HG02884 (cell line): ENCODE data around the gene HRH2.
A peak's percentile ranks its signal among the peaks of the same experiment; 100 is the strongest.
"Not testable (repeated sequence)": the region's sequence is repeated elsewhere in the genome, so short reads cannot be mapped to it uniquely, and the experiment has no call there.

ENCODE experiments used
- ATAC-seq: cut with Tn5 transposase; IDR thresholded peaks from one replicate; pipeline ENCODE4 v1.9.1; 2021; ENCODE audit warnings: mild to moderate bottlenecking, moderate library complexity; ENCODE audit not compliant: unreplicated experiment

HRH2 gene

DNA sequence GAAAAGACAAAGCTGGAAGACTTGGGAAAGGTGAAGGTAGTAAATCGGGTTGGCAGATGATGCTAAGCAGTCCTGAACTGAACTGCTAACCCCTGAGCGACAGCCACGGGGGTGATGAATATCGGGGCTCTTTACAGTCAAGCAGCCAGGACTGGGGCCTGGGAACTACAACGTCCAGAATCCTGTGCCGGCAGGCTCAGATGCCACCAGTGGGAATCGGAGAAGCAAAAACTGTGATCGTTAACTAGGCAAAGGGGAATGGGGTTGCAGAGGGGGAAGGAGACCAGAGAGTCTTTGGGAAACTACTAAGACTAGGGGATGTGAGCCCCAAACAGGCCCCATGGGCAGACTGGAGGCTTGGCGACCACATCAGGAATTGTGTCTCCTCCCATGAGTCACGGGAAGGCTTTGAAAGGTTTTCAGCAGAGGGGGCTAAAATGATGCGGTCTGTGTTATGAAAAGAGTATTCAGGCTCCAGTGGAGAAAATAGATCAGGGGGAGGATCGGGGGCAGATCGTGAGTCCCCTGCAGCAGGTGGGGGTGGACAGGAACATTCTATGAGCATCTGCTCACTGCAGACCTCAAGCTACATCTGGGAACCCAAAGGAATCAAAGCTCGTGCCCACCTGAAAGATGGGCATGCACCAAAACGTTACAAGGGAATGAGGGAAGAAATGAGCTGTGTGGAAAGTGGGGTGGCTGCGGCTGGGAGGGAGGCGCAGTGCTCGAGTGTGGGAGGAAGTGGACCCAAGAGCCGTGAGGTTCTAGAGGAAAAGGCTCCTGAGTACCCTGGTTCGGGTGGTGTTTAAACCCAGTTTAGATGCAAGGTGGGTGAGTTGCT, 53.8 kb downstream of the HRH2 start:
- ATAC-seq, result no peak

DNA sequence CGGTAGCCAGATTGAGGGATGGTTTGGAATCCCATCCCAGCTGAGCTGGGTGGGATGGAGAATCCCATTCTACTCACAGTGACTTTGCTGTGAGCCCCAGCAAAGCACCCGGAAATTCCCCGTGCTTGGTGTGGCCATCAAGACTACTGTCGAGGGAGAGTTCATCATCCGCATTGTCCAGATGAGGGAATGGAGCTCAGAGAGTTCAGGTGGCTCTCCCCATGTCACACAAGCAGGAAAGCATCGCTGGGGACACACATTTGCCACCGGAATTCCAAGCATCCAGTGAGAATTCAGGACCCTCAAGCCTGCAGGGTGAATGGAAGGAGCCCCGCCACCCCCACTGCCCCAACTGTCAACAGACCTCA, 54.4 kb downstream of the HRH2 start:
- ATAC-seq, result no peak

GRCh38 chr5:175712681-175713085, 54.8 kb downstream of the HRH2 start:
- no peak for ATAC-seq

- no peak for ATAC-seq
Measured at GRCh38 chr5:175713930-175714329, 56.1 kb downstream of the HRH2 start.

DNA sequence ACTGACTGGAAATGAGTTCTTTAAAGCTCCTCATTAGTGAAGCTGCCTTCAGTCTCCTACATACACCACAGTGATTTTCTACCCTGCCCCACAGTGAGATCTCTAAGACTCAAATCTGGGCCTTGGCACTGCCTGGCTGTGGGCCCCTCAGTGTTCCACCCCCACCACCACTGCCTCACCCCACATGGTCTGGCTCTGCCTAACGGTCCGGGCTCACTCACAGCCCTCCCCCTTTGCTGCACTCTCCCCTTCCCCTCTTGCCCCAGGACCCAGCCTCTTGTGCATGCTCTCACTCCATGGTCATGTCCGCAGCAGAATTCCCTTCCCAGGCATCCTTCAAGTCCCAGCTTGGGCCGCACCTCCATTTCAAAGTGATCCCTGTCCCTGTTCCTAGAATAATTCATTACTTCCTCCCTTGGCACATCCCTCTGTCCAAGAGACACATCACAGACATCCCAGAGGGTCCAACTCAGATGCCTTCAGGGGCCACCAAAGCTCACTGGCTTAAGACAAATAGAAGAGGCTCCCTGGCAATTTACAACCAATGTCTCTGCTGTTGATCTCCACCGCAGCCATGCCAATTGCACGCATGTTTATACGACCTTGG, 56.7 kb downstream of the HRH2 start:
- no peak for ATAC-seq

- no peak for ATAC-seq
Measured at GRCh38 chr5:175715627-175716522, 58.0 kb downstream of the HRH2 start.

DNA sequence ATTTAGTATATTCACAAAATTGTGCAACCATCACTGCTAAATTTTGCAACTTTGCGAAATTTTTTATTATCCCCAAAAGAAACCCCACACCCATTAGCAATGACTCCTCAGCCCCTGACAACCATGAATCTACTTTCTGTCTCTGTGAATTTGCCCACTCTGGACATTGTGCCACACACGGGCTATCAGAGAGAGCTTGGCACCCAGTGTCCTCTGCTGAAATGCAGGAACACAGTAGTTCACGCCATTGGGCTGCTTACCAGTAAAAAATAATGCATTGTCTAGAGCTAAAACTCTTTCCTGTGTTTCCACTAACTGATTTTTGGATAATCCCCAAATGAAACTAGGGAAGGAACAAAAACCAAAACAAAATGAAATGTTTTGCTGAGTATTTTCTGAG, 60.0 kb downstream of the HRH2 start:
- no peak for ATAC-seq

DNA sequence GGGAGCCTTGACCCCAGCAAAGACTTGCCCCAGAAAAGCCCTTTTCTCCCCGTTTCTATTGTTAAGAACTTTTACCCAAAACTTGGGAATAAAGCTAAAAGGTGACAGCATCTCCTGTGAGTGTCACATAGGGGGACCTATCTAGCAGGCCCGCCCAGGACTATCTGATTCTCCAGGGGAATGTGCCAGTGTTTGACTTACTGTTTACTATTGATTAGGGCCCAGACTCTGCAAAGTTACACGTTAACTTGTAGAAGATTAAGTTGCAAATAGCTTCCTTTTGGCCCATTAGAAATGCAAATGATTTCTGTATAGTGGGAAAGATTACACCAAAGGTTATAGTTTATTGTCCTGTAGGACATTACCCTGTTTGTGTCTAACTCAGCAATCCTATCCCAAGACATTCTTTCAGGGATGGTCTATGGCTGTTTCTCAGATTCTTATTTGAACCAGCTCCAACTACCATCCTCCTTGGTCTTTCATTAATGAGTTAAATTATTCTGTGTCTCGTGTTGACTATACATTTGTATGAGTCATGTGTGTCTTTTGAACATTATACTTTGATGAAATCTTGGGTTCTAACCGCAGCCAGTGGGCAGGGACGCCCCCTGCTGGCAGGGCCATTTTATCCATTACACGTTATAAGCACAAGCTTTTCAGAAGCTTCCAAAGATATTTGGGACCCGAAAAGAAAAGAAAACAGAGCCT, 60.7 kb downstream of the HRH2 start:
- no peak for ATAC-seq

- ATAC-seq, result not testable (repeated sequence)
Measured at GRCh38 chr5:175719109-175719432, 61.2 kb downstream of the HRH2 start.

- ATAC-seq, result no peak
Measured at GRCh38 chr5:175724314-175725275, 66.7 kb downstream of the HRH2 start.

- no peak for ATAC-seq
Measured at GRCh38 chr5:175728316-175728715, 70.4 kb downstream of the HRH2 start.

DNA sequence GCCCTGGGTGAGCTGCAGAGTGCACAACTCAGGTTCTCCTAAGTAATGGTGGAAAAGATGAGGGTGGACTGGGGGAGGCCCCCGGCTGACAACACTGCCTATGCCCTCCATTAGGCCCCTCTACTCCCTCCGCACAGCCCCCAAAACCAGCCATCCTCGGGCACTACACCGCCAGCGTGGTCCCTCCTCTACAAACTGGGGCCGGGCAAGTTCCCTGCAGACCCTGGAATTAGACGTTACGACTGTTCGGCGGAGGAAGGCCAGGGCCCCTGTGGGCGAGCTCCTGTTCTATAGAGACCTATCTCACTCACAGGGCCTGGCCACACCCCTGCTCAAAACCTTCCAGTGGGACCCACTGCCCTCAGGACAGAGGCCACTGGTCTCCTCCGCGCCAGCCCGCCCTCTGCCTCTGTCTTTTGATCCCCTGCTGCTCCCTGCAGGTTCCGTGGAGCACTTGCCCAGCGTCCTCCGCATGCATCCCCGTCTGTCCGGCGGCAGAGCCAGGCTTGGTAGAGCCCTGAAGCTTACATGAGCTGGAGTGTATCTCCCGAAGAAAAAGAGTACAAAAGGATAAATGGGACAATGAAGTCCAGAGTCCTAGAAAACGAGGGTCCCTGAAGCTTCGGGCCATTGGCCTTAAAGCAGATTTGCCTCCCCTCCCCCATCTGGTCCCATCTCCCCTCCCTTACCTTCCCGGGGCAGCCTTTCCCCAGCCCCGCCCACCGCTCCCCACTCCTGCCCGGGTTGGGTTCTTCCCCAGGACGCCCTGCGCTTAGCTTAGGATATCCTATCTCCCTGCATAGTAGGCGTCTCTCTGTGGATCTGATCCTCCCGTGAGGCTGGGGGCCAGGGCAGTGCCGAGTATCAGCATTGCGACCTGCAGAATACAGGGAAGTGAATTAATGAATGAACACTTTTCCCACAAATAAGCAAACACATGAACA, 71.3 kb downstream of the HRH2 start:
- ATAC-seq, result no peak

DNA sequence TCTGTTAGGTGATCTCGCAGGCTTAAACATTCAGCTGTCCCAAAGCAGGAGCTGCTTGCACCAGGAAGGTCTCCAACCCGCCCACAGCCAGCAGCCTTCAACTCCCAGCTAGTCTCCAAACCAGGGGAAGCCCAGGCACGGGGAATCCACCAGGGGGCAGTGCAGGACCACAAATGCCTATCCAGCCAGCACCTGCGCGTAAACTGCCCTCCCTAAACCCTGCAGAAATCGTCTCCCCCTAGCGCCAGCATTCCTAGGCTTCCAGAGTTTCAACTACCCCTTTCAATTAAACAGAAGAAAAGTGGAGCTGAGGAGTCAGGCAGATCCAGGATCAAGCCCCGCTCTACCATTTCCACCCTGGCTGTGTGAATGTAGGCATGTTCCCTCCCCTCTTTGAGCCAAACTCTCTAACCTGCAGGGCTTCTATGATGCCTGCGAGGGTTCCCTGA, 72.0 kb downstream of the HRH2 start:
- peak; percentile 73 for ATAC-seq

DNA sequence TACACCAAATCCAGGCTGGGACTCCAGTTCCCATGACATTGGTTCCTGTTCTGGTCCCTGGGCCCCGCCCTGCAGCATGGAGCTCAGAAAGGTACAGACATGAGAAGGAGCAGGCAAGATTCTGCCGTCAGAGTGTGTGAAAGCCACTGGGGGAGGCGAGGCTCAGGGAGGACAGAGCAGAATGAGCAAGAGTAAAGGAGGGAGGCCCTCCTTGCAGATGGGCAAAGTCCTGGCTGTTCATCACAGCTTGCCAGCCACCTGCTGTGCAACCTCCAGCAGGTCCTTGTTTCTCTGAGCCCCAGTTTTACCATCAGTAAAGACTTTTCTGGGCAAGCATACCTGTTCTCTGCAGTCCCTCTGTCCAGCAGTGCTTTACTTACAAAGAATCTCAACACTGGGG, 73.3 kb downstream of the HRH2 start:
- no peak for ATAC-seq

DNA sequence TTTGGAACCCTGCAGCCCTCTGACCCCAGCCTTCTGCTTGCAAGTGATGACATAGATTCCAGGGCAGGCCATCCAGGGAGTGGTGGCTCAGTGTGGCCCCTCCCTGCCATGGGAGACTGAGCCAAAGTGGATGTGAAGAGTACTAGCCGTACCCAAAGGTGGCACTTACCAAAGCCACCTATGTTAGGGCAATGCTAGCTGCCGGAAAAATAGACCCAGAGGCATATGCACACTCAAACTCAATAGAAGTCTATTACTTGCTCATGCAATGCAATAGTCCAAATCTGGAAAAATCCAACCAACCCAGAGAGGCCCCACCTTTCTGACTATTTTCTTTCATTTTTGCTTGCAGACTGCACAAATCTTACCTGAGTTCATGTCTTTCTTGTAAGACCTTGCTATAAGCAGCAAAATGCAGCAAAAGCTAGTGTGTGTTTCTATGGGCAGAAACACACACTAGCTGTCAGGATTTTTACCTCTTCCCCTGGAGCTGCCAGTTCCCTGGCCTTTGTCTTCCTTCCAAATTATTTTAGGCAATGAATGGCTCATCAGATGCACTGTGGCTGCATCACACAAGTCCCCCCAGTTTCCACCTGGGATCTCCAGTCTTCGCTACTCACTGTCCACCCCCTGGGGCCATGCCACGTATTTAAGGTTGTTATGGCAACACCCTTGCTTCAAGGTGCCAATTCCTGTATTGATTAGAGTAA, 74.0 kb downstream of the HRH2 start:
- no peak for ATAC-seq

- no peak for ATAC-seq
Measured at GRCh38 chr5:175733017-175733416, 75.1 kb downstream of the HRH2 start.

GRCh38 chr5:175734016-175734415, 76.1 kb downstream of the HRH2 start:
- ATAC-seq, result no peak

DNA sequence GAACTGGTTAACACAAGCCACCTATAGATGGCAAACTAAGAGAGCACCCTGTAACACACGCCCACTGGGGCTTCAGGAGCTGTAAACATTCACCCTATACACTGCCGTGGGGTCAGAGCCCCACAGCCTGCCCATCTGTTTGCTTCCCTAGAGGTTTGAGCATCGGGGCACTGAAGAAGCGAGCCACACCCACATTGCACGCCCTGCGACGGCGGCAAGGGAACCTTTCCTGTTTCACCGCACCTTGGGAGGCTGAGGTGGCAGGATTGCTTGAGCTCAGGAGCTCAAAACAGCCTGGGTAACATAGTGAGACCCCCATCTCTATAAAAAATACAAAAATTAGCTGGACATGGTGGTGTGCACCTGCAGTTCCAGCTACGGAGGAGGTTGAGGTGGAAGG, 76.6 kb downstream of the HRH2 start:
- no peak for ATAC-seq
